GM19463 (cell line): ENCODE measurements around the gene RGS9.
"Not testable (repeated sequence)": the region's sequence is repeated elsewhere in the genome, so short reads cannot be mapped to it uniquely, and the experiment has no call there.

ENCODE experiments used
- ATAC-seq: cut with Tn5 transposase; IDR thresholded peaks from one replicate; pipeline ENCODE4 v1.9.1; 2021; ENCODE audit warnings: mild to moderate bottlenecking, moderate library complexity; ENCODE audit not compliant: unreplicated experiment

The RGS9 gene

DNA sequence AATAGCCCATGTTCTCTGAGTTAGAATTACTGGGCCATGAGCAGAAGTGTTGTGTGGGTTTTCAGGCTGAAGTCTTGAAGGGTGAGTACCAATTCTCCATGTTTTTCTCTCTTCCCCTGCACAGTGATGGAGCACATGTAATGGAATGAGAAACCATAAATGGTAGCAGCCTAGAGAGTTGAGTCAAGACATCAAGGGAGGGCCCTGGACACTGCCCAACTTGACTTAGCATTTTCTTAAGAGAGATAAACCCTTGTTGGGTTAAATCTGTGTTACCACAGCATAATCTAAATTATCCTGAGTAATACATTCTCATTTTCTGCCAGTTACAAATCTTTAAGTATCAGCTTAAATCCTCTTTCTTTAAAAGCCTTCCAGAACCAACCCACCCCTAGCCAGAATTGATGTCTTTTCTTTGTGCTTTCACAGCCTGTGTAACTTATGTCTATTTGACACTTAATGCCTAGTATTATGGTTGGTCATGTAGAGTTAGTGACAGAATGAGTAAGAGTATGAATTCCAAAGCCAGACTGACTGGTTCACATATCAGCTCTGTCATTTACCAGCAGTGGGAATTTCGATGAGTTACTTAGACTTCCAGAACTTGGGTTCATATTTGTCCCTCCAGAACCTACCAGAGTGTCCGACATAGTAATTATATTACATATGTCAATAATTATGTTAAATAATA, 27.0 kb upstream of the RGS9 start:
- ATAC-seq, result no peak

DNA sequence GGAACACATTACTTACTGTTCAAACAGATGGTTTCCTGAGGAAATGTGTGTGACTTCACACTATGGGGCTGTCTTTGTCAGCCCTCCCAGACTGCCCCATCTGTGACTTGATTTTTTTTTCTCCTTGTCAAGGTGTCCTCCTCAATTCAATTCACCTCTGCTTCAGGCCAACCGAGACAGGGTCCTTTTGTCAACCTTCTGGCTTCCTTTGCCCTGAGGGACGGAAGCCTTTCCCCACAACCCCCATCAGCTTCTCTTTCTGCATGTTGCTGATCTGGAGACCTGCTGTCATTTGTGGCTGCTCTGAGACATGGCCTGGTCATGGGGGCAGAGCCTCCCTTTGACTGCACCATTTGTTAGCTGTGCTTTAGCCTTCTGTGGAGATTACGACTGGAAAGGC, 21.3 kb upstream of the RGS9 start:
- no peak for ATAC-seq

DNA sequence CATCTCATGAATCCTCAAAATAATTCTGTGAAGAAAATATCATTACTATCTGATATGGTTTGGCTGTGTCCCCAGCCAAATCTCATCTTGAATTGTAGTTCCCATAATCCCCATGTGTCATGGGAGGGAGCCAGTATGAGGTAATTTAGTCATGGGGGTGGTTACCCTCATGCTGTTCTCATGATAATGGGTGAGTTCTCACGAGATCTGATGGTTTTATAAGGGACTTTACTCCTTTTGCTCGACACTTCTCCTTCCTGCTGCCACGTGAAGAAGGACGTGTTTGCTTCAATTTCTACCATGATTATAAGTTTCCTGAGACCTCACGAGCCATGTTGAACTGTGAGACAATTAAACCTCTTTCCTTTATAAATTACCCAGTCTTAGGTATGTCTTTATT, 20.7 kb upstream of the RGS9 start:
- ATAC-seq, result not testable (repeated sequence)

DNA sequence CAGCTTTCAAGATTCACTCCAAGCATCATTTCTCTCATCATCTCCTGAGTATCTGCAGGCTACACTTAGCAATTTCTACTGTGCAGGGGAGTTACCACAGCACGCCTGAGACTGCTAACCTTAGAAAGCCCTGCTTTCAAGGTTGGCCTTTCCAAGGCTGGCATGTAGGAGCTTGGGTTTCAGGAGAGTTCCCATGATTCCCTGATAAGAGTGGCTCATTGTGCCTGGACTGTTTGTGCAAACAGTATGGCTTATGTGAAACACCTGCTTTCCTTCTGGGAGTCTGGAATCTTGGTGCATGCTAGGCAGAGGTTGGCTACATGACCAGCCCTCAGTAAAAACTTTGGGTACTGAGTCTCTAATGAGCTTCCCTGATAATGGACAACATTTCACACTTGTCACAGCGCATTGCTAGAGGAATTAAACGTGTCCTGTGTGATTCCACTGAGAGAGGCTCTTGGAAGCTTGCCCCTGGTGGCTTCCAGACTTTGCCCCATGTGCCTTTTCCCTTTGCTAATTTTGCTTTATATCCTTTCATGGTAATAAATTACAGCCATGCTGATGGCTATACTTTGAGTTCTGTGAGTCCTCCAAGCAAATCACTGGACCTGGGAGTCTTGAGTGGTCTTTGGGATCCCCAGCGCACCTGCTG, 19.7 kb upstream of the RGS9 start:
- ATAC-seq, result no peak

DNA sequence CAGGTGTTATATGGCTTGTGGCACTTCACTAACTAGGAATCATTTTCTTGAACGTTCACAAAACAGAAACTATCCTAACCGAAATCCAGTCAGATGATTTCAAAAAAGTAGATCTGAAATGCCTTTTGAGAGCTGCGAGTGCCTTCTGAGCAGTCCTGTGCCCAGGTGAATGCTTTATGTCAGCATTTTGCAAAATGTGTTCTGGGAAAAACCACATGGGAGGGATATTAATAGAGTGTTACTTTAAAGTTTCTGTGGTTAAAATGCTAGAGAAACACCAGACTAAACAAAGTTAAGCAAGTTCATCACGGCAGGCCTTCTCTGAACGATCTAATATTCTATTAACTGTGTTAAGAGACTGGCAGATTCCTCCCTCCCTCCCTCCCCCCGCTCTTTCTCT, 15.8 kb upstream of the RGS9 start:
- no peak for ATAC-seq

DNA sequence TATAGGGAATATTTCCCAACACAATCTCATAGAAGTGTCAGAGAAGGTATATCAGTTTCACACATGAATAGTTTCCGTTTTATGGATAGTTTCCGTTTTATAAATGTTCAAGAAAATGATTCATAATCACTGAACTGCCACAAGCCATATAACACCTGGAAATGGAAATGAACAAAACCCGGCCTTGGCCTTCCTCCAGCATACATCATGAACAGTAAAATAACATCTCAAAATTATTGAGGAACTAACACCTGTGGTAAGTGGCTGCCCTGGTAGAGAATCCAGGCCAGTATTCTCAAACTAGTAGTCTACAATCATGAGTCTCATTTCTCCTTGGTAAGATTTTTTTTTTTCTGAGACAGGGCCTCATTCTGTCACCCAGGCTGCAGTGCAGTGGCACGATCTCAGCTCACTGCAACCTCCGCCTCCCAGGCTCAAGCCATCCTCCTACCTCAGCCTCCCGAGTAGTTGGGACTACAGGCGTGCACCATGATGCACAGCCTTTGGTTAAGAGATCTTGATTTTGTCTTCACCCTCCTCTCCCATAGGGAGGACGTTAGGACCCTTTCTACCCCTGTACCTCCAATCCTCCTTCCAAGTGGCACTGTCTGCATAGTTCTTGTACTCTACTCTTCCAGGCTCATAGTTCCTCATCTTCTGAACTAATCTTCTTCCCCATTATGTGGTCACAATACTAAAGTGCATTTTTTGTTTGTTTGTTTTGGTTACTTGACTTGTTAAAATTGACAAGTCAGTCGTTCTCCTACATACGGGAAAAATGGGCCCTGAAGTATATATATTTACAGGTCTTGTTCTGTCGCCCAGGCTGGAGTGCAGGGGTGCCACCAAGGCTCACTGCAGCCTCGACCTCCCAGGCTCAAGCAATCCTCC, 15.0 kb upstream of the RGS9 start:
- no peak for ATAC-seq

DNA sequence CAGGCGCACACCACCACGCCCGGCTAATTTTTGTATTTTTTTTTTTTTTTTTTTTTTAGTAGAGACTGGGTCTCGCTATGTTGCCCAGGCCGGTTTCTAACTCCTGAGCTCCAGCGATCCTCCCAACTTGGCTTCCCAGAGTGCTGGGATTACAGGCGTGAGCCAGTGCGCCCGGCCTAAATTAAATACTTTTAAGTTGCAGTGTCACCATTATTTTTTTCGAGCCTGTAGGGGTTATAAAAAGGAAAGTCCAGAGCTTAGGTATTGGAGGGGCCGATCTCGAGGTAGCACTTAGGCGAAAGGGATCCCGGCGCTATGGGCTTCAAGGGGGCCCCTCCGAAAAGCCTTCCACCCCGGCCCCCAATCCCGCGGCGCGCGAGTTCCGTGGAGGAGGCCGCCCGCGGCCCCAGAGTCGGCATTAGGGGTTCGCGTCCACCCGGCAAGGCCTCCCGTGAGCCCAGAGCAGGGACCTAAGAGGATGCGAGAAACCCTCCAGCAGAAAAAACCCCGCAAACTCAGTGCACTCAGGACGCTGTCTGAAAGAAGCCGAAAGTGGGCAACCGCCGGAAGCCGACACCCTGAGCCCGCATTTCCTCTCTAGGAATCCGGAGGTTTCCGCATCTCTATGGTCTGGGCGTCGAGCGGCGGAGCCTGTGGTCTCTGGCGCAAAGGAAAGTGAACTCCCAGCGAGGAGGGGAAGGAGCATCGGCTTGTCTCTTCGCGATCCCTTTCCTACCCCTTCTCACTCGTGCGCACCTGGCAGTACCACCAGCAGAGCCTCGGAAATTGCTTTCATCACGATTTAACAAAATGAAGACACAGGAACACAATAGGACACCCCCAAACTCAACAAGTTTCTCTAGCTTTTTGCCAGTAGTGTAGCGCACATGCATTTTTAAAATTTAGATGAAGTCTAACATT, 14.1 kb upstream of the RGS9 start:
- peak; percentile 79 for ATAC-seq

DNA sequence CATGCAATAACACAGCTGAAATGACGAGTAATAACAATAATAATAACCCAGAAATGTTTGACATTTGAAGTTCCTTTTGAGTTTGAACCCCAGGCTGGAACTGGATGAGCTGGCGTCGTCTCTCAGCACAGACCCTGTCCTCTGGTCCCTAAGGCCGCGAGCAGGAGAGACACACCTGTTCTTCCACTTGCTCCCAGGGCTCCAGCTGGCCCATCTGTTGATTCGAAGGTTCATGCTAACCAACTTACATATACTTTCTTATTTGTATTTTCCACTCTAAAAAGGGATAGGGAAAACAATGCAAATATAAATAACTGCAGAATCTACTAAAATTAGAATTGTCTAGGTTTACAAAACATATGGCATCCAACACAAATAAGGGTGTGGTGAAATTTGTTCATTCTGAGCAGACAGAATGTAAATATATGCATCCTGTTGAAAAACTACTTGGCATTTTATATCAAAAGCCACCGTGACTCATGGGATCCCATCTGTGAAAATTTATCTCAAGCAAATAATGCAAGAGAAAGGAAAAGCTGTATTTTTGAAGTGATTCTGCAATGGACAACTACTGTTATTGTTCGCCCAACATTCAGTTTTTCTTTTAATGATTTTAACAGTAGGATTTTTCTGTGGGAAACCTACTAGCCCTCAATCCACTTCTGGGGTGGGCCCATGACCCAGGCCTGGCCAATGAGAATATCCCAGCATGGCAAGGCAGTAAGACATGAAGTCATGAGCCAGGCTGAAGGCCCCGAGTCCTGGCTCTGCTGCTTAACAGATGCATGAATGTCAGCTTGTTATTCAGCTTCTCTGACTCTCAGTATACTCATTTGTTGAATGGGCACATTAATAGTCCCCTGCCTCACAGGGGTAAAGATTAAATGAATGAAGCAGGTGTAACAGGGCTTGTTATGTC, 13.2 kb upstream of the RGS9 start:
- ATAC-seq, result no peak

DNA sequence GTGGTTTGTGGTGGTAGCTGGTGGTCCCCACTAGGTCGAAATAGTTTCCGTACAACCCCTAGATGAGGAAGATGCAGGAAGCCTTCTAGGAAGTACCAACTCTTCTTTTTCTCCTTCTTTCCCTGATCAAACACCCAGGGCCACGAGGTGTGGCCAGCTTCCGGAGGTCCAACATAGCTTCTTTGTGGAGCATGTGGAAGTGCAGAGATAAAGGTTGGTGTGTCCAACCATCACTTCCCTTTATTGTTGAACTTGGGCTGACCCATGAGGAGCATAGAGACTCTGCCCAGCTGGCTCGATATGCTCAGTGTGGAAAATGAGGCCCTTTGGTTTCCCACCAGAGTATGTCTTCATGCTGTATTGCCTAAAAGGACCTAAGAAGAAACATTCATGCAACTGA, 6.3 kb upstream of the RGS9 start:
- ATAC-seq, result no peak

DNA sequence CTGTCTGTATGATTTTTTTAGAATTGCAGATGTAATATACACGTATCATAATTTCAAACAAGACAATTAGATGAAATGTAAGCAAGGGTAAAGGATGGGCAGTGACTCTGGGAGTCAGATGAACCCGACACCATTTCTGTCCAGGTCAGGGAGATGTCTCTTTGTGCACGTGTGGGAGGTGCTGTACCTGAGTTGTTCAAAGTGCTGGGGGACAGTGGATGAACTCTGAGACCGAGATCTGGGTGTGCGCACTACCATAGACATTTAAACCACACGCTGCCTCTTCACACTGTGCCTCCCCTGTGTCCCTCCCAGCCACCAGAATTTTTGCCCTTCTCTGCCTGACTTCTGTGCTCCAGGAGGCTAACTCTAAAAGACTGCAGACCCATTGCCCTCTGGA, 5.9 kb upstream of the RGS9 start:
- ATAC-seq, result no peak

DNA sequence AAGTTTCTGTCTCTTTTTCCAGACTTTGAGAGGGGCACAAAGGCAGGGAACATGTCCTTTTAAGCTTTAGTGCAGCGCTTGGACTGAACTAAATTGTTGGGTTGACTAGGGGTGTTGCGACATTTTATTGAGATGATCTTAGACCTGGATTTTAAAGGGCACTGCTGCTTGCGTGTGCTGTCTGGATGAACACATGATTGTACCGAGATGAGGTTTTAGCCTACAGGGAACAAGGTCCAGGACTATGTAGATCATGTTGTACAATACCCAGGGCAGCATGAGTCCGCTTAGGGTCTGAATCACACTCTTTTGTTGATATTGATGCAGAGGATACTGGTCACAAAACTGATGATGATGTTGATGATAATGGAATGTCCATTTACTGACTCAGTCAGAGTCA, 5.2 kb upstream of the RGS9 start:
- ATAC-seq, result no peak

DNA sequence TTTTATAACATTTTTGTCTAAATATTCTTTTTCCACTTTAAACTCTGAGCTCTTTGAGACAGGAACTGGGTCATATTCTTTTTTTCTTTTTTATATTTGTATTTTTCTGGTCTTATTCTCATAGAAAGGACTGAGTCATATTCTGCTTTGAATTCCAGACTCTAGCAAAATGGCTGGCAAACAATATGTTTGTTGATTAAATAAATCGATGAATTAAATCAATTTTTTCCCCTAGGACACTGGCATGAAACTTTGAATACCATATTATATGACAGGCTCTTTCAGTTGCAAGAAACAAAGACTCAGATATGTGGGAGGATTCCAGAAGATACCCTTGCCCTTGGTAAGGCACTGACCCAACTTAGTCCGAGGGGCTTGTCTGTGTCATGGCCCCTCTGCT, 3.1 kb upstream of the RGS9 start:
- ATAC-seq, result no peak

DNA sequence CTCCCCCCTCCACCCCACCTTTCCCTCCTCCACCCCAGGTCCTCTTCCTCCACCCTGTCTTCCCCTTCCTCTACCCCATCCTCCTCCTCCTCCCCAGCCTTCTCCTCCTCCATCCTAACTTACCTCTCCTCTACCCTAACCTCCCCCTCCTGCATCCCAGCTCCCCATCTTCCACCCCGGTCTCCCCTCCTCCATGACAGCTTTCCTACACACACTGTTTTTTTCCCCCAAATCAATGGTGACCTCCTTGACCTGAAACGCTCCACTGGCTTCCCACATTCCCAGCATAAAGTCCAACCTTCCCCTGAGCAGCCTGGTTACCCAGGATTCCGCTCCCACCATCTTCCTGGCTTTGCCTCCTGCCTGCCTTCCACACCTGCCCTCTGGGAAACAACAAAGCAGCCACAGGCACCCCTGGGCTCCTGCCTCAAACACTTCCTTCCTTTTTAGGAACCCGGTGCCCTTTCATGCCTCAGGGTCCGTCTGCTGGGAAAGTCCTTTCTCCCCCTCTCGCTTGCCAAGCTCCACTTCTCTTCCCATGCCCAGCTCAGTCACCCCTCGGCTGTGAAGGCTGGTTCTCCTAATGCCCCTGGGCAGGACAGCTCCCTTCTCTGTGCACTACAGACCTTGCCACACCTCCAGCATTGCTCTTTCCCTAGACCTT, 2.1 kb downstream of the RGS9 start:
- no peak for ATAC-seq

DNA sequence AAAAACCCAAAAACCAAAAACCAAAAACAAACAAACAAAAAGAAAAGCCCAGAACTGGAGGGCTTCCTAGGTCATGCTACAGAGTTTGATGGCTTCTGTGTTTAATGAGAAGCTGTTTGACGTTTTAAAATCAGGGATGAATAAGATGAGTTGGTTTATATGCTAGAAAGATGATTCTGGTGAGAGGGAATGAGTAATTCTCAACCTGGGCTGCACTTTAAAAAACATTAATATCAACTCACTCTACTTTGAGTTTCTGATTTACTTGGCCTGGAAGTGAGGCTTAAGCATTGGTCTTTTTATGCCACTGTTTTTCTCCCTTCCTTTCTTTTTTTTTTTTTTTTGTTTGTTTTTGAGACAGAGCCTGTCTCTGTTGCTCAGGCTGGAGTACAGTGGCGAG, 5.1 kb downstream of the RGS9 start:
- ATAC-seq, result no peak

DNA sequence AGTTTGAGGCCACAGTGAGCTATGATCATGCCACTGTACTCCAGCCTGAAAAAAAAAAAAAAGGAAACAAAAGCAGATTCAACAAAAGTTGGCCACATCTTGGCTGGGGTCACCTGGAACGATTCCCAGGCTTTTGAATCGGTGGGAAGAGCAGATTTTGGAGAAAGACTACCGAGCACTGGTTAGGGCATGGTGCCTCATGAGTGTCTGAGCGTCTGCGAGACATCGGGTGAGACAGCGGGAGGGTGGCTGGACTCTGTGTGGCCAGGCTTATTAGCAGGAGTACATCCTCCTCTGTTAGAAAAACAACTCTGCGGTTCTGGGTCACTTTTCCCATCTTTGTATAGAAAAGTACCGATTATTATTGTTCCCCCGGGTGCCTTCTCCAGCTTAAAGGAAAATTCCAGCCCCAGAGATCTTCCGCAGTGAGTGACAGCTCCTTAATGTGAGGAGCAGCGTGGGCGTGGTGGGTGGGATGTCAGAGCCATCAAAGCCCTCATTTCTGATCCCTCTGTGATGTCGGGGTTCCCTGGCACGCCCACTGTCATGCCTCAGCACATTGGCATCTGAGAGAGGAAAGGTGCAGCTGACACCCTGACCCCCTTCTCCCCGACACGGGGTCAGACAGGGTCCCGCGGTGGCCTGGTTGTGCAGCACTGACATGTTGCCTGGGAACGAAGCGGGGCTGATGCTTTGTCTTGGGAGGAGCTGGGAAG, 6.9 kb downstream of the RGS9 start:
- ATAC-seq, result no peak

DNA sequence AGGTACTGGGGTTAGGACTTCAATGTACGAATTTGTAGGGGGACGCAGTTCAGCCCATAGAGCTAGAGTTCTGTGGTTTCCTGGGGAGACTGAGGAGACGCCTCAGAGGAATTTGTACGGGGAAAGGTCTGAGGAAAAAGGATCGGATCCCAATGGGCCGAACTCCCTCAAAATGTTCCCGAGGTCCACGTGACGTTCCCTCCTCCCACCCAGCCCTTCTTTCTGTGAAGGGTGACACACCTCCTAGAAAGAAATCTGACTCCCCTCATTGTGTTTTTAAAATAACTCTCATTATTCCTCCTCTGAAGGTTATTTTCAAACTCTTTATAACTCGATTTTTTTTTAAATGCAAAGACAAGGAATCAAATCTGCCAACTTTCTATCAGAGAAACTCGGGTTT, 8.6 kb downstream of the RGS9 start:
- ATAC-seq, result no peak

DNA sequence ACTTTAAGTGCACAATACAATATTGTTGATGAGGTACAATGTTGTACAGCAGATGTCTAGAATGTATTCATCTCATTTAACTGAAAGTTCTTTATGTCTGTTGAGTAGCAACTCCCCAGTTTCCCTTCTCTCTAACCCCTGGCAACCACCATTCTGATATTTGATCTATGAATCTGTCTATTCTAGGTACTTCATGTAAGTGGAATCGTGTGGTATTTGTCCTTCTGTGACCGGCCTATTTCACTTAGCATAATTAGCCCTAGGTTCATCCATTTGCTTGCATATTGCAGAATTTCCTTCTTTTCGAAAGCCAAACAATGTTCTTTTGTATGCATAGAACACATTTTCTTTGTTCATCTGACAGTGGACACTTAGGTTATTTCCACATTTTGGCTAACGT, 10.8 kb downstream of the RGS9 start:
- ATAC-seq, result no peak

DNA sequence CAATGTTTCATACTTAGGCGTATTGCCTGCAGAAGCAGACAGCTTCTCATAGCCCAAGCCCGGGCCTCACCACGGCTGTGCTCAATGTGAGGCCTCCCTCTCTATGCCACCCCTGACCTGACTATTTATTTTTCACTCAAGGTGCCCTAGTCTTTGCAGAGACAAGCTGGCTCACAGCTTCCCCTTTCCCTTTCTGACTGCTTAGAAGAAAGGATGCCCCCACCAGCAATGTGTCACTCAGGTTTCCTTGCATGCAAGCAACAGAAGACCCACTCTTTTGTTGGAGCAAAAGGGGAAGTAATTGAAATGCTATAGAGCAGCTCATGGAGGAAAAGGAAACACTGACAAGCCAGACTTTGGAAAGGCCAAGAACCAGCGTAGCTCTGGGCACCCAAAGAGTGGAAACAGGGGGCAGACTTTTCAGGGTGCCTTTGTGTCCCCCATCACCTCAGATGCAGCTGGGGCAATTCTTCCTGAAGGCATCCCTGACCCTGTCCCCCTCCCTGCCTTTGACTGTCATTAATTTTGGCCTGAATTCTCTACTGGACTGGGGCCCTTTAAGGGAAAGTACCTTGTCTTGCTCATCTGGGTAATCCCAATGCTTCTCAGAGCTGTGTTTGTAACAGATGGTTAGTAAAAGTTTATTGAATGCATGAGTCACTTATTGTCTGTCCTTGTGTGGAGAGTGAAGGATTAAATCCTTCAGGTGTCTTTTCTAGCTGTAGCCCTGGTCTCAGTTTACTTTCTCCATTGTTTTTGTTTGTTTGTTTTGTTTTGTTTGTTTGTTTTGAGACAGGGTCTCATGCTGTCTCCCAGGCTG, 17.8 kb downstream of the RGS9 start:
- ATAC-seq, result peak; percentile 90
